Activated T-cell treated with anti-CD3 and anti-CD28 coated beads, Interleukin-2, amount 50 U/mL, for 48 hours (primary cell): ENCODE data around the gene DENND2A.
"Not testable (repeated sequence)": the region's sequence is repeated elsewhere in the genome, so short reads cannot be mapped to it uniquely, and the experiment has no call there.

Experiments
- DNase-seq, 2 experiments: peaks; one replicate each; pipeline ENCODE4 v3.0.0-alpha.2; 2020

The DENND2A gene

DNA sequence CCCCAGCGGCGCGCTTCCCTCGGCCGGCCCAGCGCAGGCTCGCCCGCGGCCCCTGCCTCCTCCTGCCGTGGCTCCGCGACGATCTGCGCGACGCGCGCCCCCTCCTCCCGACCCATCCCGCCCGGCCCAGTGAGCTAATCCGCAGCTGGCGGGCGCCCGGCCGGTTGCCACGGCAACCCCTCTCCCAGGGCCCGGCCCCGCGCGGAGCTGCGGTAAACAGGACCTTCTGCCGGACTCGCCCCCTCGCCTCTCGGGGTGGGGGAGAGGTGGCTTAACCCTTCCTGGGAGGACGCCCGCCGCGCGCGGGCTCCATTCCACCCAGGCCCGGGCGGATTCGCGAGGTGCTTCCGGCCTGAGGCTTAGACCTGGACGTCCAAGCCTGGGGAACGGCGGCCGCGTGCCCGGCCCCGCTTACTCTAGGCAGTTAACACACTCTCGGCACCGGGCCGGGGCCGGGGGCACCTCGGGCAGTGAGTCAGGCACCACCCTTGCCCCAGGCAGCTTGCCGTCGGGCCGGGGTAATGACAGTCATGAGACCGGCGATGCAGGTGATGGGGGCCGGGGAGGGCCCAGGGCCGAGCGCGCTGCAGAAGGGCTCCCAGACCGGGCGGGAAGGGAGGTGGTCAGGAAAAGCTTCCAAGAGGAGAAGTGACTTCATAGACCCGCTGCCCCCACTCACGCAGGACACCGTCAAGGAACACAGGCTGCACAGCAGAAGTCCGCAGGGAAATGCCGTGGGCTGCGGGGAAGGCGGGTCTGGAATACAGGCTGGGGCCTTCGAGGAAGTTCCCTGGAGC is at the start of gene DENND2A:
Gene DENND2A (minus strand): TSS at position 87 of the 797 bp plus-strand sequence. CDS start 38,416 bp downstream, outside the sequence.
- peak; percentile 26 to 36 for DNase-seq

DNA sequence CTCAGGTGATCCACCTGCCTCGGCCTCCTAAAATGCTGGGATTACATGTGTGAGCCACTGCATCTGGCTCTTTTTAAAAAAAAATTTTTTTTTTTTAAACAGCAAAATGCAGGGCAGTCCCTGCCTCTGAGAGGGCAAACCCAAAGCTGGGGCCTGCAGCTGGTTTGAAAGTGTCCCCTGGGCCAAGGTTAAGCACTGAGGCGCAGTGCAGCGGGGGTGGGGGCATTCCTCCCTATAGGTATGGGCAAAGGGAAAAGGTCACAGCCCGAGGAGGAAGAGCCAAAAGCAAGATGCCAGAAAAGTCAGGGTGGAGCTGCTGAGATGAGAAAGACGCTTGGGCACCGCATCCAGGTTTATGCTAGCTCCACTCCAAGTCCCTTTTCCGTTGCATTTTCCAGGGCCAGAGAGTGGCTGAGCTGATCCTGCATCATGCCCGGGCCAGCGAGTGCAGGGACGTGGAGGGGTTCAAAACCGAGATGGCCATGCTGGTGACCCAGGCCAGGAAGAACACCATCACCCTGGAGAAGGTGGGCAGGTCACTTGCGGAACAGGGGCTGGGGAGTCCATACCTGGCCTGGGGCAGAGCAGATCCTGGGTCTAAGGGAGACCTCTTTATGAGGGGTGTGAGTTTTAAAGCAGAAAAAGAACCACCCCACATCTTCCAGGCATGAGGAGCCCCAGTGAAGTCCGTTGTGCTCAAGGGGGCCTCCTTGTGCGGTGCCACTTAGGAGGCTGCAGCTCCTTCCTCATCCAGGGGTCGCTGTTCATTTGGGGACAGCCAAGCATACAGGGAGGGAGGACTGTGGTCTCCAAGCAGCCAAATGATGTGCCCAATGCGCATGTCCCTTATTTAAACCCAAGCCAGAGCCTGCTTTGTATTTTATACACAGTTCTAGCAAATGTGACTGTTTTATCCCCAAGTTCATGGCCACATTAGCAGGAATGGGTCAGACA is 48.9 kb upstream of the DENND2A start:
- peak in 1 of 2 experiments; percentile 15 for DNase-seq

- DNase-seq = no peak
Observed at GRCh38 chr7:140688341-140688740, 47.7 kb upstream of the DENND2A start.

- DNase-seq = no peak
Observed at GRCh38 chr7:140686921-140687320, 46.3 kb upstream of the DENND2A start.

GRCh38 chr7:140685407-140686087 is 44.9 kb upstream of the DENND2A start:
- DNase-seq = no peak

- peak; percentile 10 to 11 for DNase-seq
Observed at GRCh38 chr7:140684066-140684950, 43.7 kb upstream of the DENND2A start.

DNA sequence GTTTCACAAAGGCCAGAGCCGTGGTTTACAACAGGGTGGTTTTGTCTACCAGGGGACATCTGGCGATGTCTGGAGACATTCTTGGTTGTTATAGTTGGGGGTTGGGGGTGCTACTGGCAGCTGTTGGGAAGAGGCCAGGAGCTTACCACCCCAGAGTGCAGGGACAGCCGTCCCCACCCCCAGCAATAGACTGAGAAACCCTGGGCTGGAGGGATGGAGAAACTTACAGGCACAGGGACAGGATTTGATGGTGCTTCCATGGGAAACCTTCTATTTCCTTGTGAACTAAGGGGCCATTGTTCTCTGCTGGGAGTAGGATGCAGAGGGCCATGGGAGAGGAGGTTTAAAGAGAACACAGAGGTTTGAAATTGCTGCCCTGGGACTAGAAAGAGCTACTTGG is 43.0 kb upstream of the DENND2A start:
- DNase-seq = peak in 1 of 2 experiments; percentile 10

GRCh38 chr7:140681766-140682165 is 41.2 kb upstream of the DENND2A start:
- DNase-seq = no peak

- no peak for DNase-seq
Observed at GRCh38 chr7:140680886-140681285, 40.3 kb upstream of the DENND2A start.

DNA sequence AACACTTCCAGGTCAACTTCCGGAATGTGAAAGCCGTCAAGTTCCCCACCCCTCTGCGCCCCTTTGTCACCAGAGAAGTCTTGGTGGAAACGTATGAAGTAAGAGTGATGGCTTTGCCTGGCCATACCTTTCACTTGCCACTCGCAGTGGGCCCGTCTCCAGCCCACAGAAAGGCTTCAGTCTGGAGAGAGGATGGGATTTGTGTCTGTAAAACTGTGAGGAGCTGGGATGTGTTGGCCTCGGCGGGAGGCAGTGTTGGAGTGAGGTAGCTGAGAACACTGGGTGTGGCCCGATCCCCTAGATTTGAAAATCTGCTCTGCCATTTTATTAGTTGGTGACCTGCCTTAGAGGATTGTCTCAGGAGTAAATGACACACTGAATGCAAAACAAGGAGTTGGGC is 38.6 kb upstream of the DENND2A start:
- DNase-seq = no peak

GRCh38 chr7:140678816-140679130 is 38.2 kb upstream of the DENND2A start:
- peak in 1 of 2 experiments; percentile 9 for DNase-seq

GRCh38 chr7:140678081-140678815 is 37.6 kb upstream of the DENND2A start:
- peak in 1 of 2 experiments; percentile 9 for DNase-seq

GRCh38 chr7:140677496-140677895 is 36.9 kb upstream of the DENND2A start:
- no peak for DNase-seq

DNA sequence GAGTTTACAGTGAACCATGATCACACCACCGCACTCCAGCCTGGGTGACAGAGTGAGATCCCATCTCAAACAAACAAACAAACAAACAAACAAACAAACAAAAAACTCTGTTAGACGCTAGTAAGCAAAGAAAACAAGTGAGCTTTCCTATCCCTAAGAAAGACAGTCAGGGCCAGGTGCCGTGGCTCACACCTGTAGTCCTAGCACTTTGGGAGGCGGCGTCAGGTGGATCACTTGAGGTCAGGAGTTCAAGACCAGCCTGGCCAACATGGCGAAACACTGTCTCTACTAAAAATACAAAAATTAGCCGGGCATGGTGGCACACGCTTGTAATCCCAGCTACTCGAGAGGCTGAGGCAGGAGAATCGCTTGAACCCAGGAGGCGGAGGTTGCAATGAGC is 36.3 kb upstream of the DENND2A start:
- not testable (repeated sequence) for DNase-seq

- DNase-seq = no peak
Observed at GRCh38 chr7:140676306-140676705, 35.7 kb upstream of the DENND2A start.

DNA sequence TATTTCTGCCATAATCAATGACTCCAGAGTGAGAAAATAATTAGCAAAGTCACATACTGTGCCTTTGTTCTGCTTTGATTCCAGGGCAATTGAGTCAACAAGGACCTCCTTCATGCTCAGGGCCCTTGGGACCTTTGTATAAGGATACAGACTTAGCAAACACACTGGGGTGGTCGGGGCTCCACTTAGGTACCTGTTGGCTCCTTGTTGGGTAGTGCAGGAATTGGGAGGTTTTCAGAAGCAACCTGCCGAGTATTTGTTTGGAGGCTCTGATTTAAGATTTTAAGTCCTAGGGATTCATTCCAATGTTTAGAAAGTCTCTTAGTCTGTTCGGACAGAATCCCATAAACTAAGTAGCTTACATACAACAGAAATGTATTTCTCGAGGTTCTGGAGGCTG is 35.1 kb upstream of the DENND2A start:
- DNase-seq = no peak

GRCh38 chr7:140674899-140675701 is 34.5 kb upstream of the DENND2A start:
- DNase-seq = no peak

GRCh38 chr7:140674356-140674800 is 33.8 kb upstream of the DENND2A start:
- DNase-seq = no peak

DNA sequence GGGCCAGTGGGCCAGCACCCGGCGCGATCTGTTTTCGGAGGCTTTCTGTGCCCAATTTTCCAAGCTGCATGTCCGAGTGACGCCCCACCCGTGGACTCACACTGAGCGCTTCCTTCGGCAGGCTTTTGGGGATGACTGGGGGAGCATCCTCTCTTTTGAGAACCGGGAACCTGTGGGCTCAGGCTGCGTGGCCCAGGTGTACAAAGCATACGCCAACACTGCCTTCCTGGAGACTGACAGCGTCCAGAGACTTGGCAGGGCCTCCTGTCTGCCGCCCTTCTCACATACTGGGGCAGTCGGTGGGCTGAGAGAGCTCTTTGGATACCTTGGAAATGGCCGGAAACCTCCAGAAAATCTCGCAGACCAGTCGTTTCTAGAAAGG is 33.2 kb upstream of the DENND2A start:
- DNase-seq = no peak

DNA sequence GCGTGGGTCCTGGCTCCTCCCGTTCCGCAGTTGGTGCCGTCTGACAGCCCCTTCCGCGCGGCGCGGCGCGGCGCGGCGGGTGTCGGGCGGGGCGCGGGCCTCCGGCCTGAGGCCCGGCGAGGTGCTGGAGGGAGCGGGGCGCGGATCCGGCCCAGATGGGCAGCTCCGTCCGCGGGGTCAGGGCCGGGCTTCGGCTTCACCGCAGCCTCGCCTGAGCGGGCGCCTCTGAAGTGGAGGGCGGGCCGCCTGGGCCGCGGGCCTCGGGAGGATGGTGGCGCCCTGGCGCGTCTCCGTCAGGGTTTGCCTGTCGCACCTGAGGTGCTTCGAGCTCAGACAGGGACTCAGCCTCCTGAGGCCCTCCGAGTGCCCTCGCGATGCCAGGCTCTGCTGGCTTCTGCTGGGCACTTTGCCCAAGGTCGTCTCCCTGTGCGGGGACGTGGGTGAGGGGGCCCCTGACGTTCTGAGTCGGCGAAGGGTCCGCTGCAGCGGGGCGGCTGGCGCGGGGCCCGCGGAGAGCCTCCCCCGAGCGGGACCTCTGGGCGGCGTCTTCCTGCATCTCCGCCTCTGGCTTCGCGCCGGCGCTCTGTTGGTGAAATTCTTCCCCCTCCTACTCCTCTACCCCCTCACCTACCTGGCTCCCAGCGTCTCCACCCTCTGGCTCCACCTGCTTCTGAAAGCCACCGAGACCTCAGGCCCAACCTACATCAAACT is 32.6 kb upstream of the DENND2A start:
- DNase-seq = peak; percentile 75 to 80
